Smooth muscle cell of the brain vasculature (primary cell): ENCODE measurements around the gene FCER1G.
A peak's percentile ranks its signal among the peaks of the same experiment; 100 is the strongest.

ENCODE experiments used
- DNase-seq: peaks from one replicate; pipeline ENCODE4 v3.0.0-alpha.2; 2012; ENCODE audit warnings: low read depth, low spot score

FCER1G gene

DNA sequence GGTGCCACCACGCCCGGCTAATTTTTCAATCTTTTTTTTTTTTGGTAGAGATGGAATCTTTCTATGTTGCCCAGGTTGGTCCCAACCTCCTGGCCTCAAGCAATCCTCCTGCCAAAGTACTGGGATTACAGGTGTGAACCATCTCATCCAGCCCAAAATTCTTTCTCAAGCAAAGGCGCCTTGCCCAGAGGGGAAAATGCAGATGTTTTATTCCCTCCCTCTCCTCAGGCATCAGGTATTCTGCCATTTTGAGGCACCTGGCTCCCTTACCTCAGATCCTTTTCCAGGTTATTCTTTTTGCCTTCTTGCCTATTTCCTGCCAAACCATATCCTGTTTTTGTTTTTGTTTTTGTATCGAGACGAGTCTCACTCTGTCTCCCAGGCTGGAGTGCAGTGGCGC lies 26.7 kb upstream of the FCER1G start:
- no peak for DNase-seq

DNA sequence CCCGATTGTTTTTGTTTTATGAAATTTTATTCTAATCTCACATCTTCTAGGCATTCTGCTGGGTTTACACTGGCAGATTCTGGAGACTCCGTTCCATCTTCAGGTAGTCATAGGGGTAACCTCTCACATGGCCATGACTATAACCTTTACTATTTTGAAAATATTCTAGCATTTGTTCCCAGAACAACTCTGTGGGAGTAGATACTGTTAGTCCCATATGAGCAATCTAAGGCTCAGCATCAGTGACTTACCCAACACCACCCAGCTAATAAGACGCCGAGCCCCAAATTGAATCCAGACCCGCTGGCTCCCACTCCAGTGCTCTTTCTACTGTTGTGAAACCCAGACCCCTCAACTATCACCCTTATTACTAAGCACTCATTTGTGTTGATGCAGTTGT lies 26.1 kb upstream of the FCER1G start:
- DNase-seq = no peak

DNA sequence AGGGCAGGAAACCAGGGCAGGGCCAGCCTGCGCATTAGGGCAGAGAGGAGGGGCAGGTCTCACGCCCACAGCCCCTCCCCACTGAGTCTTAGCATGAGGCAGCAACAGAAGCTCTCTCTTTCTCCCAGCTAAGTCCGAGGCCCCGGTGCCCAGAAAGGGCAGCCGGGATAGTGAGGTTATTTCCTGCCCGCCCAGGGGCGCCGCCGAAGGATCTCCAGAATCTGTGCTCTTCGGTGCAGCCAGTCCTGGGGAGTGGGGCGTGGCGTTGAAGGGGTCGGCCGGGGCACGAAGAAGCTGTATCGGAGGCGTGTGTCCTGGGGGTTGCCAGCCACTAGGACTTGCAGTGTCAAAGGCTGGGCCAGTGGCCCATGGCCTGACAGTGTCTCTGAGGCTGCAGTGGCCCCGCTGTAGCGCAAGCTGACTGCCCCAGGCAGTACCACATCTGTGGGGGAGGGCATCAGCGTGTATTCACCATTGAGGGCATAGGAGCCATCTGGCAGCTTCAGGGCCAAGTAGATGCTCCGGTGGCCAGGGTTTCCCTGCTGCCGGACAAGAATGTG lies 24.1 kb upstream of the FCER1G start:
- DNase-seq = no peak

DNA sequence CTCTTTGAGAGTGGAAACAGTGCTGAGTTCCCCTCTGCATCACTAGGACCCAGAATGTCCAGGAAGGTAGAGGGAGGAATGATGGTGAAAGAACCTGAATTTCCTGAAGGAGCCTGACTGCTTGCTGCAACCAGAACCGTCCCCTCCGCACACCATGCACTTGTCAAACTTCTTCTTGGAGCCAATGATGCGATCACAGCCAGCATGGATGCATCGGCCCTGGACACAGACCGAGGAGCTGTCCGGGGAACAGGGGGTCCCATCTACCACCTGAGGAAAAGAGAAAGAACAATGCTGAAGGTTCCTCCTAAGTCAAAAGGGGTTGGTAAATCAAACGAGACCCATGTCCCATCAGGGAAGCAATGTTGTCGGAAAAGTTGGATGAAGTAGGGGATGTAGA lies 23.1 kb upstream of the FCER1G start:
- no peak for DNase-seq

DNA sequence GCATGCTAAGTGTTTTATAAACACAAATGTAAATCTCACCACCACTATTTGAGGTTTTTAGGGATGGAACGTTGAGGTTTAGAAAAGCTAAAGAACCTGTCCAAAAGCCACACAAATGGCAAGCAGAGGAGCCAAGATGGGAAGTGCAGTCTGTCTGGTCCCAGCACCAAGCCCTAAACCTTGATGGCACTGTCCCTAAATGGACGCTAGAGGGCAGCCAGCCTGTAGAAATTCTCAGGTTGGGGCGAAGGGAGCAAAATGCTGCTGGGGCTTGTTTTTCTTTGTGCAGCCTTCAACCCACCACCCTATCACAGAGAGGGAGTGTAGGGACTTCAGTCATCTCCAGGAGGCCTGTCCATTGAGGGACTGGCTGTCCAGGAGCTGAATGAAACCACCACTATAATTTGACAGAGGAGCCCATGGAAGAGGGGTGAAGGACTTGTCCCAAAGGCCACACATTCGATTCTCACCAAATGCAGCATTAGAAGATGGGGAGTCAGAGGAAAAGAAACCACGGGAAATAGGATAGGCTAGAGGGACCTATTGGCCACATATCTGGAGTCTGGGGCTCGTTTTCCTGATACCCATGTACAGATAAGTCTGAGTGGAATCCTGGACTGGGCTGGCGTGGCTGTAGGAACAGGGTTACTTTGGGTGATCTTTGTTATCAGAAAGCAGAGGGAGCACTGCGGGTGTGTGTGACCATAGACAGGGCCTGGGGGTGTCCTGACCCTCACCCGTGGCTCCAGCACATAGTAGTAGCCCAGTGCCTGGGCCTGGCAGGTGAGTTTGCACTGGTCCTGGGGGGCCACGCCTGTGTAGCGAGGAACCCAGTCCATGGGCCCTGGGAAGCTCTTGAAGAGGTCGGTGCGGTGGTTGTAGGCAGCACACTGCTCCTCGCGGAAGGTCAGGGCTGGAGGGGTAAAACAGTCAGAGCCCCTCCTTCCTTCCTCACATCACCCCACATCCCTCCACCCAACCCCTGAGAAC lies 22.3 kb upstream of the FCER1G start:
- no peak for DNase-seq

DNA sequence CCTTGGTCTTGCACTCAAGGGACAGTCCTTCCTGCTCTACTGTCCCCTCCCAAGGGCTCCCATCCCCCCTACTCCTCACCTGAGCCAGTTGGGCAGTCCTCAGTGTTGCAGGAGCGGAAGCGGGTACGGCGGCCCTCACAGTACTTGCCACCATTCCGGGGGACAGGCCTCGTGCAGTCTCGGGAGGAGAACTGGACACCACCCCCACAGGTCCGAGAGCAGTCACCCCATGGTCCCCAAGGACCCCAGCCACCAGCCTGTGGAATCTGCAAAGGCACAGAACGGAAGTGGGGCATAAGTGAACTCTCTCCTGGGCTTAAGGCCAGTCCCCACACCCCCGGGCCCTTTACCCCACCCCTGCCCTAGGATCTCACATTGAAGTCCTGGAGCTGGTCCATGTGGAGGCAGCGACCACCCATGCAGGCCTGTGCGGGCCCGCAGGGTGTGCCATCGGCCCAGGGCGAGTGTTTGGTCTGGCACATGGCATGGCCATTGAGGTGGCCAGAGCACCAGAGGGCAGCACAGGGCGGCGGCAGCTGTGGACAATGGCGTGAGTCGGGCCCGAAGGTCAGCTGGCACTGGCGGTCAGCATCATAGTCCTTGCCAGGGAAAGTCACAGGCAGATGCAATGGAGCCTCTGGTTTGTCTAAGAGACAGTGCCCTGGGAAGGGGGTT lies 21.4 kb upstream of the FCER1G start:
- DNase-seq = no peak

DNA sequence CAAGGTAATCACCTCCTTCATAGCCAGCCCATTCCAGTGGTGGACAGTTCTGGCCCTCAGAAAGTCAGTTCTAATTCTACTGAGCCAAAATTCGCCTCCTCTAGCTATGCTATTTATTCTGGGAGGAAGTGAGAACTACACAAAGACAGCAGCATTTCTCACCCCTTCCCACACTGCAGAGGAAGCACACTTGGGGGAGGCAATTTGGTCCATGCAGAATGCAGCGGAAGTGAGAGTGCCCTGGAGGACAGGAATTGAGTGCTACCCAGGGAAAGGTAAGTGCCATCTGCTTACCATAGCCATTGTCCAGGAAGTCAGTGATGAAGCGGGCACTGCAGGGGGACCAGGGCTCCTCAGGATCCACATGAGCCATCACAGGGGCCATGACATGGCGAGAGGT lies 19.9 kb upstream of the FCER1G start:
- no peak for DNase-seq

DNA sequence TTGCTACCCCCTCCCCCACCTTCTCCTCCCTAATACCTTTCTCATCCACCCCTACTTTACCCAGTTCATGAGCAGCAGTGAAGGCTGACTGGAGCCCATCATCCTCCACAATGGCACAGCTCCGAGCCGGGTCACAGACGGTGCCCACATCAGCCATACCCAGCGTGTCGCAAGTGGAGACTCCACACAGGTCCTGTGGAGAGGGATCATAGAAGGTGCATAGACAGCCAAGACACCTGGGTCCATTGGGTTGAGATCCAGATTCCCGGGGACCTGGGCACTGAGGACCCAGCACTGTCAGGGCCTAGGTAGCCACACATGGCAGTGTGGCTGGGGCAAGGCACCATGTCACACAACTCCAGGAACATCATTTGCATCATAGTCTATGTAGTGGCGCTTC lies 19.0 kb upstream of the FCER1G start:
- no peak for DNase-seq

DNA sequence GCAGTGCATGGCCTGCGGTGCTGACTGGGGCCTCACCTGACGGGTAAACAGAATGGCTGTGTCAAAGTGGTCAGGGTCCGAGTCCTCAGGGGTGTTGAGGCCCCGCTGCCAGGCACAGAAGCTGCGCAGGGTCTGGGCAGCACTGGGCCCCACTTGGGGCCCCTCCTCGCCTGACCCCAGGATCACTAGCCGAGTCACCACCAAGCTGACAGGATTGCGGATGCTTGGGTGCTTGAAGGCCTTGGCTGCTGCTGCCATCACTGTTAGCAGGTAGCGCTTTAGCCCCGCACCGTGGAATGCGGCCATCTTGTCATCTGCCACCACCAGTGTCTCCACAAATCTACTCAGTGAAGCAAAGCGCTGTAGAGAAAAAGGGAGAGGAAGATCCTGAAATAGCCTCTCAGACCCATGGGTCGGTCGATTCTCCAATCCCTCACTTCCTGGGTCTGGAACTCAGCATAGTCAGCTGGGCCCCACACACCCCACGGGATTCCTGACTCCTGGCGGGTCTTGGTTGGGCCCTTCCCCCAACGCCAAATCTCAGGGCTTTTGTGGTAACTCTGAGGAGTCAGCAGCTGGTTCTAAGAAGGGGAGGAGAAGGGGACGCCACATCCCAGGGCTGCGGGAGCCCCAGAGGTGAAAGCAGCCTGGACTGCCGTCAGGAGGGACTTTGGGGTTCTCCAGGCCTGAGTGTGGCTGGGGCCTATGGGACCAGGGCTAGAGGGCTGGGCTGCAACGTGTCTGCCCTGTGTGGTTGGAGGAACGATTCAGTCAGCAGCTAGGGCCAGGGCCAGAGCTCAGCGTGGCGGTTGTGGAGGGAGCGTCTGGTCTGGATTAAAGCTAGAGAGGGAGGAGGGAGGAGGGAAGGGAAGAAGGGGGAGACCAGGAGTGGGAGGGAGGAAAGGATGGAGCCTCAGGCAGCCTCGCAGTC lies 18.3 kb upstream of the FCER1G start:
- DNase-seq = no peak

DNA sequence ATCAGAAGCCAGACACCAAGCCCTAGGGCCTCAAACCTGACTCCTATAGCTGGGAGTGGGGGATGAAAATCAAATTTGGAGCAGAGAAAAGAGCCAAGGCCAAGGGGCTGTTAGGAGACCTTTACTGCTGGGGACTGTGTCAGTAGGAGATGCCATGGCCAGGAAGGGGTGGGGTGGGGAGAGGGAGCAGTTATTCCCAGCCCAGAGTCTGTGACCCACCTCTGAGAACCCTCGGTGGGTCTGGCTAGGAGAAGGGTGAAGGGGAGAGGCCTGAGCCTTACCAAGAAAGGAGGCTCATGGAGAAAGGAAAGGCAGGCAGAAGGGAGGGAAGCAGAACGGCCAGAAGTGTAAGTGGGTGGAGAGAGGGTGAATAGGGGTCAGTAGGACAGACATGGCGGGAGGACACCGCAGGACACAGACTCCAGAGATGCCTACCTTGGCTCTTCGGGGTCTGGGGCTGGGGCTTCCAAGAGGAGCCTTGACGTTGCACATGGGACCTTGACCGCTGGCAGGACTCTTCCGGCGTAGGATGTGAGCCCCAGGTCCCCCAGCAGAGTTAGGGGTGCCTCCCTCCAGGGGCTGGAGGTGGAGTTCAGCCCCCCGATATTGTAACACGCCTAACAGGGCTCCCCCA lies 17.4 kb upstream of the FCER1G start:
- no peak for DNase-seq

DNA sequence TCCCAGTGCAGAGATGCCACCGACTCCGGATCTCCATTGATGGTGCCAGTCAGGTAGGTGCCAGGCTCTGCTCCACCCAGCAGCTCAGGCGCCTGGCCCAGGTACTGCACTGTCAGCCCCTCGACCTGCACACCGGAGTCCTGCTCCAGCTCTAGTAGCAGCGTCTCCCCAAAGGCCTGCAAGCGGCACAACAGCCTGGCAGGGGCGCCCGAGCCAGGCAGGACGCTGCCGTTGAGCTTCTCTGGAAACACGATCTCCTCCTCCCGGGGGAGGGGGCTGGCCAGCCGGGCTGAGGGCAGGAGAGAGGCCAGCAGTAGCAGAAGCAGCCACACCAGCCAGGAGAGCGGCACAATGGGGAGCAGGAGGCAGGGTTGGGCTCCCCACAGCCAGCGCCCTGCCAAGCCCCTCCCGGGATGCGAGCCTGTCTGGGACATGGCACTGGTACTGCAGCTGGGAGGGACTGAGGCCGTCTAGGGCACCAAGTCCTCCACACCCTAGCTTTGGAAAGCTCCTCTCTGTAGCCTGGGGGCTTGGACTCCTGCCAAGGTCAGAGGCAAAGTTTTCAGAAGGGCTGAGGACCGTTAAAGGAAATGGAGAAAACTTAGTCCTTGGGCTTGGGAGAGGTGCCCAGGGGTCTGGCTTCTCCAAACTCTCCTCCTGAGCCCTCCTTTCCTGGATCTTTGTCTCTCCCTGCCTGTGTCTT lies 16.8 kb upstream of the FCER1G start:
- no peak for DNase-seq

DNA sequence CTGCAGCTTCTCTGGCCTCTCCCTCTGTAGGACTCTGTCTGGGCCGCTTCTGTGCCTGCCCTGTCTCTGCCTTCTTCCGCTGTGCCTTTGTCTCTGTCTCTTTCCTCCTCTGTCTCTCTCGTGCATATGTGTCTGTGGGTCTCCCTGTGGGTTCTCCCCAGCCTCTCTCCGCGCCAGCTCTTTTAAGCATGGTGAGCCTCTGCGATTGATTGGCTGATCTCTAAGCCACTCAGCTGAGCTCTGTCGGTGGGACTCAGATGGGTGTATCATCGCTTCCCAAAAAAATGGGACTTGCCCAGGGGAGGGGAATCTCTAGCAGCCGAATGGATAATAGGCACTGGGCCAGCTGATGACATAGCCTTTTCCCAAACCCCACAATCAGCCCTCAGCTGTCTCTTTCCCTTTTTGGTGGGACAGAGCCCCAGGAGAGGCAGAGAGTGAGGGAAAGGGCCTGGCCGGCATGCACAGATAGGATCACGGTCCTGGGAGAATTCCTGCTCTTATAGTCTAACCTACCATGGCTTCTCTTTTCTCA lies 16.1 kb upstream of the FCER1G start, which contains the start of gene ADAMTS4:
TSS of gene ADAMTS4 (minus strand) at position 158 of the 535 bp plus-strand sequence. CDS start 427 bp downstream, outside the sequence.
- no peak for DNase-seq

DNA sequence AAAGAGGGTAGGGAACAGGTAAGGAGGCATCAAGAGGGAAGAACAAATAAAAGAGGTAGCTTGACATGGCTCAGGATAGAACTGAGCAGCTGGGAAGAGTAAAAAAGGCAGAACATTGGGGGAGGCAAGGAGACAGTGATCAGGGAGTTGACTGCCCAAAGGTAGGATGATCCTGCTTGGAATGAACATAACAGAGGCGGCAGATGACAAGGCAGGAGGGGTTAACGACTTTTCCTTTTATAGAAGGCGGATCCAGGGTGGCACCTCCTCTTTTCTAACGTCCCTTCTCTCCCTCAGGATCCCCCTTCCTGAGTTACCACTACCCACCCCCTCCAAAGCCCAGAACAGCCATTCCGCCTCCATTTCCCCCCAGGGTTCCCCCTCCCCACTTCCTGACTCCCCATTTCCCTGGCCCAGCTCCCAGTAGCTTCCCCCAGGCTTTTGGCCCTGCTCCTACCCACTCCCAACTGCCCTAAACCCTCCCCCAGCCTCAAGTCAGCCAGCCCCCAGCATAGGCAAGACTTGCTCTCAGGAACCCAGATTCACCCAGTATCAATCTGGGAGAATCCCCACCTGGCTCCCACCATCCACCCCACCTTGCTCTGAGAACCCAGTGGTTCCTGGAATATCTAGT lies 15.5 kb upstream of the FCER1G start:
- no peak for DNase-seq

DNA sequence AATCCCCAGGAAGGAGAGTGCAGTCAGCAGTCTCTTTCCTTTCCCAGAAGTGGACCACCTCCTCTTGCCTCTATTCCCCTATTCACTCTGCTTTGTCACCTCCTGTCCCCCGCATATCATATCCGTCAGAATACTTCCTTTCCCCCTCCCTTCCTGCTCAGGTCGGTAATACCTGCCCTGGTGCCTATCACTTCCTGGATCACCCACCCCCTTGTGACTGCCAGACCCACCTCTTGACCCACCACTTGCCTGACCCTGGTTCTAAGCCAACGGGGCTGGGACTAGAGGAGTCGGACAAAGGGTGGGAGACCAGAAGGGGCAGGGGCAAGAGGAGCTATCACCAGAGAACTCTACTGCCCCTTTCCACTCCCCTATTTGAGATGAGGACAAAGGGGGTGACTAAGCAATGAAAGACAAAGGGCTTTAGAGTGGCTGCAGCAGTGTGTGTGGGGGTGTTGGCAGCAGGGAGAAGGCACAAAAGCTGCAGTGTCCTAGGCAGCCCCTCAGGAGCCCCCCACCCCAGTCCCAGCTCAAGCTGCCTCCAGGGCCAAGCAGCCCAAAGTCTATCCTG lies 14.6 kb upstream of the FCER1G start:
- DNase-seq = no peak

DNA sequence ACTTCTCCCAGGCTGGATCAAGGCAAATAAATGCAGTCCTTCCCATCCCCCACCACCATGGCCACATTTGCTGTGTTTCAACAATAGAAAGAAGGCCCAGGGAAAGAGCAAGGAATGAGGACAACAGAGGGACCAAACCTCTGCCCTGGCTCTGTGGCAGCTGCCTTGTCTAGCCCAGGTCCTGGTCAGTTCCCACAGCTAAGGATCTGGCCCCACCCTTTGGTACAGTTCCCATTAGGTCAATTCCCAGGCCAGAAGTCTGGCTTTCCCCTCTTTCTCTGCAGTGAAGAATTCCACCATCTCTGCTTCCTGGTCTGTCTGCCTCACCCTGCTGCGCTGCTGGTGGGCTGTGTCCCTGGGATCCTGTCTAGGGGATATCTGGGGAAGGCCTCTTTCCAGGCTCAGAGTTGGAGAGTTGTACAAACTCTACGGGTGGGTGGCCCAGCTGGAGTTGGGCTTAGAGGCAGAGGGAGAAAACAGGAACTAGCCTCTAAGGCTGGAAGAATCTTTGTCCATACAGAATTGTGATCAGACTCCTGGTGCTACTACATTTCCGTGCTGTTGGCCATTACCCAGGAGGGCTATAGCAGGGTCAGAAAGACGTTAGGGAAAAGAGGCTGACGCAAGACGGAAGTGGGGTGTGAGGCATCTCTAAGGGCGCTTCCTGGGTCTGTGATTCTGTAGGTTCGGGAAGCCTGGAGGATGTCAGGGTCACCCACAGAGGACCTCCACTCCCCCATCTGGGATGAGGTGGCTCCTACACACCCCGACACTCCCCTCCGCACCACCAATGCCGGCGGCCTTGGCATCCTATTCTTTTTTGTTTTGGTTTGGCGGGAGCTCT lies 13.9 kb upstream of the FCER1G start:
- DNase-seq = no peak

DNA sequence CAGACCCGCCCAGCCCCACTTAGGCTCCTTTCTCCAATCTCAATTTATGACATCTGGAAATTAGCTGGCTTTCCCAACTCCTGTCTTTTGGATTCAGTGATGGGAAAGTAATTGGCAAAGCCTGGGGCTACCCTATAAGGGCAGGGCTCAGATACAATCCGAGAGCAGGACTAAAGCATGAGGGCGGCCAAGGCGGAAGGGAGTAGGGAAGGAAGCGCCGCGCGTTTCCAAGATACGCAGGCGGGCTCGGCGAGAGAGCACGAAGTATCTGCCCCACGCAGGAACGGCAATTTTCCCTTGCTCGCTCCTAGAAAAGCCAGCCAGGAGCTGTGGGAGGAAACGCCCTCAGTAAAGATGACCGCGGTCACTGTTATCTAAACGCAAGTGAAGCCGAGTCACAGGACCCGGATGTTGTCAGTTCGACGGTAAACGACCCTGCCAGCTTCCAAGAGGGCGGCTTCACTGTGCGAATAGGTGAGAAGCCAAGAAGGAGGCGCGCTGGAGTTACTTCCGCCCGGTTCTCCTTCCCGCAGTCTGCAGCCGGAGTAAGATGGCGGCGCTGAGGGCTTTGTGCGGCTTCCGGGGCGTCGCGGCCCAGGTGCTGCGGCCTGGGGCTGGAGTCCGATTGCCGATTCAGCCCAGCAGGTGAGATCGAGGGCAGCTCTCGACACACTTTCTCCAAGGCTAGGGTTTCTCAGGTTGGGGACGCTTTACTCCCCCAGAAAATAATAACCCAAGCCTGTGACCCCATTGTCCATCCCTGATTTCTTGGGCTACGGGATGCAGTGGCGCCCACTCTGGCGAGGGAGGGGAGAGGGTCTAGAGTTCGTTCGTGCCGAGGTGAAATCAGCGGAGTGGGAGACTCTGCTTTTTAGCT lies 13.0 kb upstream of the FCER1G start, which contains the start of gene NDUFS2:
TSS of gene NDUFS2 (plus strand) at position 532 of the 877 bp plus-strand sequence. CDS start at position 551, 19 bp downstream.
- peak; percentile 97 for DNase-seq
